GM12878 (cell line): ENCODE measurements around the gene ASAH2. TPM values are rescaled to one million over a fixed set of nuclear protein-coding genes. Genes with fewer than 3 reads are reported as not detected.

Experiments used
- CTCF ChIP-seq, 3 experiments: IDR thresholded peaks in 2 of 3; conservative IDR thresholded peaks in 1 of 3; 2 replicates each; pipeline ENCODE4 v1.5.1; 2011; ENCODE audit warnings: low read depth in 3 of 3, low read length in 3 of 3, mild to moderate bottlenecking in 3 of 3, control low read depth in 2 of 3, moderate library complexity in 2 of 3, inconsistent platforms in 1 of 3, mixed read lengths in 1 of 3; ENCODE audit not compliant: control insufficient read depth in 2 of 3, insufficient read depth in 1 of 3; ENCODE audit errors: extremely low read depth in 1 of 3
- FOS ChIP-seq: IDR thresholded peaks from 3 replicates; pipeline ENCODE4 v1.6.1; 2011; ENCODE audit warnings: borderline replicate concordance; ENCODE audit not compliant: insufficient read length; ENCODE audit errors: extremely low read depth
- GABPA ChIP-seq: IDR thresholded peaks from 2 replicates; pipeline ENCODE4 v1.6.1; 2014; ENCODE audit warnings: antibody characterized with exemption, low read depth, mild to moderate bottlenecking, inconsistent platforms
- GATAD2B ChIP-seq: fragments of 450-650 bp; conservative IDR thresholded peaks from 2 replicates; pipeline ENCODE4 v1.6.1; 2017; ENCODE audit warnings: low read depth, mild to moderate bottlenecking, moderate library complexity
- IRF4 ChIP-seq: IDR thresholded peaks from 2 replicates; pipeline ENCODE4 v1.6.1; 2011; ENCODE audit warnings: low read depth, low read length
- IRF5 ChIP-seq: fragments of 450-650 bp; IDR thresholded peaks from 2 replicates; pipeline ENCODE4 v1.6.1; 2017; ENCODE audit warnings: borderline replicate concordance
- MAX ChIP-seq: IDR thresholded peaks from 2 replicates; pipeline ENCODE4 v1.6.1; 2012; ENCODE audit warnings: low read depth, low read length, improper control_type of control experiment
- MTA2 ChIP-seq: fragments of 450-650 bp; IDR thresholded peaks from 2 replicates; pipeline ENCODE4 v1.6.1; 2016; ENCODE audit warnings: low read depth, mild to moderate bottlenecking, moderate library complexity
- MXI1 ChIP-seq: fragments of 150-350 bp; IDR thresholded peaks from 2 replicates; pipeline ENCODE4 v1.6.1; 2011; ENCODE audit warnings: low read depth, mild to moderate bottlenecking, inconsistent platforms, low read length, improper control_type of control experiment
- POLR2A ChIP-seq: IDR thresholded peaks from 2 replicates; pipeline ENCODE4 v1.6.1; 2011; ENCODE audit warnings: low read depth, mild to moderate bottlenecking, low read length
- RAD21 ChIP-seq: IDR thresholded peaks from 2 replicates; pipeline ENCODE4 v1.6.1; 2011; ENCODE audit warnings: mild to moderate bottlenecking, low read depth, low read length, moderate library complexity; ENCODE audit not compliant: insufficient read depth
- RAD51 ChIP-seq: fragments of 450-650 bp; IDR thresholded peaks from 2 replicates; pipeline ENCODE4 v1.6.1; 2016; ENCODE audit warnings: moderate library complexity, mild to moderate bottlenecking, inconsistent platforms
- SMC3 ChIP-seq: IDR thresholded peaks from 2 replicates; pipeline ENCODE4 v1.6.1; 2011; ENCODE audit warnings: low read length, improper control_type of control experiment, borderline replicate concordance
- SUPT20H ChIP-seq: IDR thresholded peaks from 2 replicates; pipeline ENCODE4 v1.6.1; 2011; ENCODE audit warnings: low read depth, mild to moderate bottlenecking, low read length, moderate library complexity, borderline replicate concordance; ENCODE audit not compliant: control insufficient read depth
- TCF7 ChIP-seq: IDR thresholded peaks from 2 replicates; pipeline ENCODE4 v1.6.1; 2014; ENCODE audit warnings: antibody characterized with exemption, borderline replicate concordance
- YY1 ChIP-seq: IDR thresholded peaks from 2 replicates; pipeline ENCODE4 v1.6.1; 2011; ENCODE audit warnings: low read depth, mild to moderate bottlenecking, low read length
- ZBED1 ChIP-seq: IDR thresholded peaks from 2 replicates; pipeline ENCODE4 v1.6.1; 2016; ENCODE audit warnings: borderline replicate concordance
- ZBTB4 ChIP-seq: fragments of 450-650 bp; formaldehyde crosslinking; IDR thresholded peaks from 2 replicates; pipeline ENCODE4 v1.4.0; 2022; ENCODE audit warnings: mild to moderate bottlenecking, moderate library complexity
- ZNF592 ChIP-seq: fragments of 450-650 bp; IDR thresholded peaks from 2 replicates; pipeline ENCODE4 v1.6.1; 2017; ENCODE audit warnings: mild to moderate bottlenecking, moderate library complexity
- ZZZ3 ChIP-seq: IDR thresholded peaks from 2 replicates; pipeline ENCODE4 v1.6.1; 2011; ENCODE audit warnings: low read depth; ENCODE audit not compliant: control insufficient read depth, insufficient read length
- polyA plus RNA-seq, 11 experiments: library from polyadenylated mRNA; depleted of rRNA in 4 of 11; unstranded in 6 of 11; stranded (reverse) in 5 of 11; fragments of >200 nt; fragmentation: Nextera tagmentation in 4 of 11; fragmentation: Illumina TruSeq in 1 of 11; extraction: Ambion mirVana in 4 of 11; extraction: Trizol in 1 of 11; gene quantifications; 1 replicate in 1 of 11; 2 replicates in 10 of 11; pipeline versions ENCODE4 v1.2.1 to v1.2.3, GENCODE V29; 2011 to 2016; ENCODE audit warnings: inconsistent platforms in 2 of 11, missing spikeins in 2 of 11, low read depth in 1 of 11
- total RNA-seq, 4 experiments: library from RNA; depleted of rRNA in 3 of 4; stranded (reverse); fragments of >200 nt in 3 of 4; fragmentation: Illumina TruSeq in 1 of 4; extraction: Trizol in 1 of 4; gene quantifications; 2 replicates each; pipeline versions ENCODE4 v1.2.1 to v1.2.3, GENCODE V29; 2013 to 2021

Gene ASAH2
- total and polyA plus RNA-seq, 10 of the 15 experiments (the other 5 are each of a cell fraction or from before 2014, with no cell fraction given), result 0.23 to 2.3 (median 1.1) TPM

- no peak for TF ChIP-seq ZNF592
- TF ChIP-seq MTA2, result 0 out of 2 replicates have a peak, but pooled peaks have one; percentile 14
- TF ChIP-seq ZZZ3, result no peak
- TF ChIP-seq TCF7, result no peak
- 0 out of 2 replicates have a peak, but pooled peaks have one; percentile 12 for TF ChIP-seq RAD51
- TF ChIP-seq GABPA, result no peak
- no peak for TF ChIP-seq IRF4
- peak; percentile 65 to 87 (median 67); a peak in 5 of 6 replicates for TF ChIP-seq CTCF (IDR thresholded peaks at IDR 0.05 in 2 of 3, conservative IDR thresholded peaks at IDR 0.05 in 1 of 3; ENCODE audit: control insufficient read depth in 2 of 3, extremely low read depth in 1 of 3, insufficient read depth in 1 of 3, low read depth in 3 of 3, low read length in 3 of 3)
- TF ChIP-seq ZBTB4 (CRISPR knock-in tag), result no peak
- no peak for TF ChIP-seq GATAD2B
- TF ChIP-seq MXI1, result peak; percentile 40
- peak; percentile 78 for TF ChIP-seq SMC3
- TF ChIP-seq MAX, result peak; percentile 54; the same call in 1 of the 2 replicates
- TF ChIP-seq SUPT20H, result no peak
- no peak for TF ChIP-seq FOS
- no peak for TF ChIP-seq IRF5
- no peak for TF ChIP-seq POLR2A
- TF ChIP-seq YY1, result 0 out of 2 replicates have a peak, but pooled peaks have one; percentile 30
- TF ChIP-seq RAD21, result peak; percentile 81
- no peak for TF ChIP-seq ZBED1
These were observed 26.9 kb downstream of the ASAH2 start (continued) for GRCh38 chr10:50224330-50224952.
